Peyer's patch (tissue), 4 donors: ENCODE data around the gene GALNT9. TPM values are rescaled to one million over a fixed set of nuclear protein-coding genes. Genes with fewer than 3 reads are reported as not detected.

ENCODE experiments used
- DNase-seq, 3 donors: peaks; one replicate each; pipeline ENCODE4 v3.0.0-alpha.2; 2017 to 2019
- H3K27ac ChIP-seq, 4 donors: fragments of 200-600 bp; sonication (generic); one replicate each; pipeline ENCODE4 v1.5.1; 2016 to 2019
- H3K27me3 ChIP-seq, 2 donors: fragments of 200-600 bp; sonication (generic); one replicate each; pipeline ENCODE4 v1.5.1; 2019
- H3K36me3 ChIP-seq, 3 donors: fragments of 200-600 bp; sonication (generic); one replicate each; pipeline ENCODE4 v1.5.1; 2016 to 2019
- H3K4me1 ChIP-seq, 4 donors: fragments of 200-600 bp; sonication (generic); one replicate each; pipeline ENCODE4 v1.5.1; 2016 to 2019
- H3K4me3 ChIP-seq, 4 donors: fragments of 200-600 bp; sonication (generic); 1 replicate in 3 of 4; 2 replicates in 1 of 4; pipeline ENCODE4 v1.5.1; 2016 to 2019; ENCODE audit warnings: mild to moderate bottlenecking in 1 of 4
- H3K9me3 ChIP-seq, 4 donors: fragments of 200-600 bp; sonication (generic); one replicate each; pipeline ENCODE4 v1.5.1; 2016 to 2019; ENCODE audit warnings: mild to moderate bottlenecking in 1 of 4
- CTCF ChIP-seq, 6 experiments: fragments of 450-650 bp in 4 of 6; fragments of 200-600 bp in 2 of 6; sonication (generic) in 1 of 6; IDR thresholded peaks; one replicate each; pipeline ENCODE4 v1.5.1; 2017 to 2019; ENCODE audit warnings: antibody characterized with exemption in 6 of 6, mild to moderate bottlenecking in 3 of 6, moderate library complexity in 1 of 6
- POLR2A ChIP-seq, 2 donors: fragments of 450-650 bp; IDR thresholded peaks; one replicate each; pipeline ENCODE4 v1.5.1; 2017; ENCODE audit warnings: antibody characterized with exemption in 2 of 2, mild to moderate bottlenecking in 2 of 2, moderate library complexity in 2 of 2
- total RNA-seq, 4 donors: library from RNA; depleted of rRNA; stranded (reverse); fragments of >200 nt; gene quantifications; one replicate each; pipeline ENCODE4 v1.1.0, GENCODE V29; 2016

The GALNT9 gene
- total RNA-seq, 4 donors from 2014 or later: not detected

GRCh38 chr12:132229193-132229760, 100.1 kb downstream of the GALNT9 start:
- Histone ChIP-seq H3K36me3 (no peaks in the 10 kb centered on the region), H3K4me1 (no peaks in the 10 kb centered on the region), H3K27me3 (no peaks in the 10 kb centered on the region), H3K27ac (no peak overlapping the region), H3K9me3 (no peaks in the 10 kb centered on the region), H3K4me3 (no peak overlapping the region)
- DNase-seq: peak in 1 of 3 donors; percentile 43
- TF ChIP-seq POLR2A (IDR thresholded peaks at IDR 0.05): no peak
- TF ChIP-seq CTCF (IDR thresholded peaks at IDR 0.05): no peak

DNA sequence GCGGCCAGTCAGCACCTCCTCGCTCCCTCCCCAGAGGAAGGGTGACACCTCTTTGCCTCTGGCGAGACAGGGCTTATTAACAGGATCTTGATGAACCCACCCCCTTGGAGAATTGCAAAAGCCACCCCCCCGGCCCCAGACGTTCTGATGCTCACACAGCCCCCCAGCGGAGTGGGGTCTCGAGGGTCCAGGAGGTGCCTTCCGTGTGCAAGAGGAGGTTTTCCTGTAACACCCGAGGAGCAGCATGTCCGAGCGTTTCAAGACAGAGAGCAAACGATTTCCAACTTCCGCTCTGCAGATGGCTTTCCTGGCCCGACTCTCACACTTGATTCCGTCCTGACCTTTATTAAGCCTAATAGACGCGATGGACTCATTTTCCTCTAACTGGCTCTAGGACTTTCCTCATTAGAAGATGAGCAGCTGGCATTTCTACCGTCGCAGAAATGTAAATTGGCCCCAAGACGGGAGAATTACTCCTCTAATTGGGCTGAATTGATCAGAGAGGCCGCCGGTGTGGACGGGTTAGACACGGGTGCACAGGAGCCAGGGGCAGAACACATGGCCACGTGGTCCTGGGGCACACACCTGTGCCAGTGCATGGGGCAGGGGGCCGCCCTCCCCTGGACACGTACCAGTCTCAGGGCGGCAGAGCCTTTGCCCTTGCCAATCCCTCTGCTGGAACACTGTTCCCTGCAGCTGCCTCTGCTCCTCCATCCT, 100.8 kb downstream of the GALNT9 start:
- H3K27me3 ChIP-seq: no peaks in the 10 kb centered on the region
- no peaks in the 10 kb centered on the region for H3K36me3 ChIP-seq
- H3K4me1 ChIP-seq: no peaks in the 10 kb centered on the region
- no peak for TF ChIP-seq CTCF (IDR thresholded peaks at IDR 0.05)
- no peak for TF ChIP-seq POLR2A (IDR thresholded peaks at IDR 0.05)
- DNase-seq: no peak
- no peaks in the 10 kb centered on the region for H3K9me3 ChIP-seq
- no peak overlapping the region for H3K27ac ChIP-seq
- no peak overlapping the region for H3K4me3 ChIP-seq

DNA sequence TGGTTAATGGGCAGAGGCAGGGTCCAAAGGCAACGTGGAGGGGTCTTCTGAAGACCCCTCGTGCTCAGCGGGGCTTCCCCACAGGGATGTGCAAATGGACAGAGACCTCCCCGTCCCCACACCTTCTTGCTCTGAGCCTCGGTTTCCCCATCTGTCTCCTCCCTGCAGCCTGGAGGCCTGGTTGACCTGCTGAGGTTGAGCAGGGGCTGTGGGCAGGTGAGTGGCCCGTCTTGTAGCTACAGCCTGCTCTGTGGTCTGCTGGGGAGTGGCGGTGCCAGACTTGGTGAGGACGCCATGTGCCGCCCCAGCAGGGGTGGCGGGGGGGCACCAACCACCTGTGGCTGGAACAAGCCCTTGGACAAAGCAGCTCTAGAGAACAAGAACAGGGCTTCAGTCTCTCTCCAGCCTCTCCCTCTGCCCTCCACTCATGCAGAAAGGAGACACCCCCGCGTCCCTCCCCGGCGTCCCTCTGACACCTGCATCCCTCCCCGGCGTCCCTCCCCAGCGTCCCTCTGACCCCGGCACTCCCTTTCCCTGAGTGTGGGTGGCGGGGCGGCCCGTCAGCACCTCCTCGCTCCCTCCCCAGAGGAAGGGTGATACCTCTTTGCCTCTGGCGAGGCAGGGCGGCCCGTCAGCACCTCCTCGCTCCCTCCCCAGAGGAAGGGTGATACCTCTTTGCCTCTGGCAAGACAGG, 101.5 kb downstream of the GALNT9 start:
- Histone ChIP-seq H3K27ac (no peak overlapping the region), H3K9me3 (no peaks in the 10 kb centered on the region), H3K4me3 (no peak overlapping the region), H3K36me3 (no peaks in the 10 kb centered on the region), H3K4me1 (no peaks in the 10 kb centered on the region), H3K27me3 (no peaks in the 10 kb centered on the region)
- no peak for TF ChIP-seq POLR2A (IDR thresholded peaks at IDR 0.05)
- TF ChIP-seq CTCF (IDR thresholded peaks at IDR 0.05): no peak
- DNase-seq: no peak

DNA sequence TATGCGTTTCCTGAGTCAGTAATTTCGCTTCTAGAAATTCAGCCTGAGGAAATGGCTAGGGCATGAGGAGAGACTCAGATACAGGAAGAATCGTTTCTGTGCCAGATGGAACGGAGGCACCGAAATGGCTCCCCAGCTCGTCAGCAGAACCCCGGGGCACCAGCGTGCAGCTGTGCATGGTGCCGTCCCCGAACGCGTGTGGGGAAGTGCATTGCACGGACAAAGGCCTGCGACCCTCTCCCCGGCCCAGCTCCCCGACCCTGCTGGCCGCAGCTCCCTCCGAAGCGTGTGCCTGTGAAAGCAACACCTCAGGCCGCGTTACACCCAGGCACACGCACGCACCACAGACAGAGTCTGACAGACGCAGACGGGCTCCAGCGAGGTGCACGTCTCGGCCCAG, 102.3 kb downstream of the GALNT9 start:
- no peak overlapping the region for H3K27ac ChIP-seq
- no peaks in the 10 kb centered on the region for H3K9me3 ChIP-seq
- no peaks in the 10 kb centered on the region for H3K36me3 ChIP-seq
- H3K27me3 ChIP-seq: no peaks in the 10 kb centered on the region
- H3K4me3 ChIP-seq: no peak overlapping the region
- H3K4me1 ChIP-seq: no peaks in the 10 kb centered on the region
- no peak for DNase-seq
- TF ChIP-seq POLR2A (IDR thresholded peaks at IDR 0.05) (no peak), CTCF (IDR thresholded peaks at IDR 0.05) (no peak)

GRCh38 chr12:132226604-132227003, 102.8 kb downstream of the GALNT9 start:
- TF ChIP-seq POLR2A (IDR thresholded peaks at IDR 0.05): no peak
- no peak for TF ChIP-seq CTCF (IDR thresholded peaks at IDR 0.05)
- no peak overlapping the region for H3K27ac ChIP-seq
- H3K4me1 ChIP-seq: no peaks in the 10 kb centered on the region
- no peaks in the 10 kb centered on the region for H3K36me3 ChIP-seq
- no peak for DNase-seq
- H3K9me3 ChIP-seq: no peaks in the 10 kb centered on the region
- no peaks in the 10 kb centered on the region for H3K27me3 ChIP-seq
- no peak overlapping the region for H3K4me3 ChIP-seq
